ENCODE measurements around the gene C6.

DNA sequence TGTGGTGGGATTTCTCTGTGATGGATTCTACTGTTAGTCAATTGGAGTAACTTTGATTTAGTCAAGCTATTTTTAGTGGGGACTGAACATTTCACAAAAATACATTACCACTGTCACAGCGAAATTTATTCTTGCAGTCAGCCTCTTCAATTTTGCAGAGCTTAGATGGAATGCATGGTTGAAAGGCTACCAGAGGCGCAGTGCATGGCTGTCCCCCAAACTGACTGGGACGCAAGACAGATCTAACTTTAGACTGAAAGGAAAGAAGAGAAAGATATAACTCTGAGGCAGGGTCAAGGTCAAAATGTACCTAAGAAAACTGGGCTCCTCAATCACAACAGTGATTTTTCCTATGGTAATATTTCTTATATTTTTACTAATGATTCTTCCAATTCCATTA is 13.7 kb downstream of the C6 start:
- TF ChIP-seq MTA3 (IDR thresholded peaks at IDR 0.05; ENCODE audit: borderline replicate concordance, low read length) = no peak
- no peak for TF ChIP-seq MYC (IDR thresholded peaks at IDR 0.05; ENCODE audit: insufficient read depth, insufficient read length, insufficient replicate concordance, low read length, severe bottlenecking)
- no peak for TF ChIP-seq ETV6 (conservative IDR thresholded peaks at IDR 0.05 in 1 of 2, IDR thresholded peaks at IDR 0.05 in 1 of 2; ENCODE audit: borderline replicate concordance in 1 of 2, low read depth in 1 of 2)
- TF ChIP-seq MXI1 (IDR thresholded peaks at IDR 0.05; ENCODE audit: low read depth, low read length) = no peak
